ENCODE measurements around the gene ECSIT. TPM values are rescaled to one million over a fixed set of nuclear protein-coding genes. Genes with fewer than 3 reads are reported as not detected.

Gene ECSIT
- total RNA-seq, 1 experiment from 2014 or later: 56.4 TPM

GRCh38 chr19:11481534-11482383, 47.2 kb downstream of the ECSIT start (continued):
- 0 out of 2 replicates have a peak, but pooled peaks have one; percentile 54 for TF ChIP-seq ARID4B (CRISPR knock-in tag; IDR thresholded peaks at IDR 0.05; ENCODE audit: borderline replicate concordance)
- TF ChIP-seq ZNF317 (CRISPR knock-in tag; IDR thresholded peaks at IDR 0.05; ENCODE audit: borderline replicate concordance, low read depth): peak; percentile 43; the same call in 1 of the 2 replicates
- peak; percentile 87 for TF ChIP-seq FOXP1 (CRISPR knock-in tag; IDR thresholded peaks at IDR 0.05; ENCODE audit: borderline replicate concordance)
- no peak for TF ChIP-seq RELA (CRISPR knock-in tag; IDR thresholded peaks at IDR 0.05; ENCODE audit: borderline replicate concordance)
- TF ChIP-seq SOX15 (CRISPR knock-in tag; IDR thresholded peaks at IDR 0.05): no peak
- TF ChIP-seq AFF4 (CRISPR knock-in tag; IDR thresholded peaks at IDR 0.05; ENCODE audit: borderline replicate concordance): no peak
- no peak for TF ChIP-seq ELF4 (CRISPR knock-in tag; IDR thresholded peaks at IDR 0.05; ENCODE audit: low read depth)
- TF ChIP-seq, protein P1, sequence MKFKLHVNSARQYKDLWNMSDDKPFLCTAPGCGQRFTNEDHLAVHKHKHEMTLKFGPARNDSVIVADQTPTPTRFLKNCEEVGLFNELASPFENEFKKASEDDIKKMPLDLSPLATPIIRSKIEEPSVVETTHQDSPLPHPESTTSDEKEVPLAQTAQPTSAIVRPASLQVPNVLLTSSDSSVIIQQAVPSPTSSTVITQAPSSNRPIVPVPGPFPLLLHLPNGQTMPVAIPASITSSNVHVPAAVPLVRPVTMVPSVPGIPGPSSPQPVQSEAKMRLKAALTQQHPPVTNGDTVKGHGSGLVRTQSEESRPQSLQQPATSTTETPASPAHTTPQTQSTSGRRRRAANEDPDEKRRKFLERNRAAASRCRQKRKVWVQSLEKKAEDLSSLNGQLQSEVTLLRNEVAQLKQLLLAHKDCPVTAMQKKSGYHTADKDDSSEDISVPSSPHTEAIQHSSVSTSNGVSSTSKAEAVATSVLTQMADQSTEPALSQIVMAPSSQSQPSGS (CRISPR knock-in tag; IDR thresholded peaks at IDR 0.05; ENCODE audit: borderline replicate concordance, low read depth): no peak
- TF ChIP-seq GABPB1 (CRISPR knock-in tag; IDR thresholded peaks at IDR 0.05): no peak
- TF ChIP-seq ERG (CRISPR knock-in tag; IDR thresholded peaks at IDR 0.05): no peak
- TF ChIP-seq, protein P2, sequence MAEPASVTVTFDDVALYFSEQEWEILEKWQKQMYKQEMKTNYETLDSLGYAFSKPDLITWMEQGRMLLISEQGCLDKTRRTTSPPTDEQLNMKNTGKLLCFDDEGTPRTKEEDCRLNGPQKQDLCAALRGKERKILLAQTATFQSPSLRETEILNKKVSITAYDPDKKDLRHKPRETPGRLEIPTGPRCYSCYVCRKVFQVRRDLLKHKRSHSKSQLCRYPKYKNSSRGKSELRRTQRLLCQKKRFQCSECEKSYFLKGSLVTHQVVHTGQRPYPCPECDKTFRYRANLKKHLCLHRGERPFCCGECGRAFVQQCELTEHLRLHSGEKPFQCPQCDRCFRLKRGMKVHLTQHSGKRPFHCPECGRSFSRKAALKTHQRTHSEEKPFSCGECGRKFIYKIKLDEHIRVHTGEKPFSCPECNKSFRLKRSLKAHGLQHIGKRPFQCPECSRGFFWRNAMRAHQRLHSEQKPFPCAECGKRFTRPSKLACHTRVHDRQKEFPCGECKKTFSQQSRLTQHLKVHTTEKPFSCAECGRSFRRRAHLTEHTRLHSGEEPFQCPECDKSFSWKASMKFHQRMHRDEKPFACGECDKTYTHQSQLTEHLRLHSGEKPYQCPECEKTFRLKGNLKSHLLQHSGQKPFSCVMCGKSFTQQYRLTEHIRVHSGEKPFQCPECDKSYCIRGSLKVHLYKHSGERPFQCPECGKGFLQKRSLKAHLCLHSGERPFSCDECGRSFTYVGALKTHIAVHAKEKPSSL (CRISPR knock-in tag; conservative IDR thresholded peaks at IDR 0.05): no peak
- no peak for TF ChIP-seq CTCF (IDR thresholded peaks at IDR 0.05)
- TF ChIP-seq, protein P3, sequence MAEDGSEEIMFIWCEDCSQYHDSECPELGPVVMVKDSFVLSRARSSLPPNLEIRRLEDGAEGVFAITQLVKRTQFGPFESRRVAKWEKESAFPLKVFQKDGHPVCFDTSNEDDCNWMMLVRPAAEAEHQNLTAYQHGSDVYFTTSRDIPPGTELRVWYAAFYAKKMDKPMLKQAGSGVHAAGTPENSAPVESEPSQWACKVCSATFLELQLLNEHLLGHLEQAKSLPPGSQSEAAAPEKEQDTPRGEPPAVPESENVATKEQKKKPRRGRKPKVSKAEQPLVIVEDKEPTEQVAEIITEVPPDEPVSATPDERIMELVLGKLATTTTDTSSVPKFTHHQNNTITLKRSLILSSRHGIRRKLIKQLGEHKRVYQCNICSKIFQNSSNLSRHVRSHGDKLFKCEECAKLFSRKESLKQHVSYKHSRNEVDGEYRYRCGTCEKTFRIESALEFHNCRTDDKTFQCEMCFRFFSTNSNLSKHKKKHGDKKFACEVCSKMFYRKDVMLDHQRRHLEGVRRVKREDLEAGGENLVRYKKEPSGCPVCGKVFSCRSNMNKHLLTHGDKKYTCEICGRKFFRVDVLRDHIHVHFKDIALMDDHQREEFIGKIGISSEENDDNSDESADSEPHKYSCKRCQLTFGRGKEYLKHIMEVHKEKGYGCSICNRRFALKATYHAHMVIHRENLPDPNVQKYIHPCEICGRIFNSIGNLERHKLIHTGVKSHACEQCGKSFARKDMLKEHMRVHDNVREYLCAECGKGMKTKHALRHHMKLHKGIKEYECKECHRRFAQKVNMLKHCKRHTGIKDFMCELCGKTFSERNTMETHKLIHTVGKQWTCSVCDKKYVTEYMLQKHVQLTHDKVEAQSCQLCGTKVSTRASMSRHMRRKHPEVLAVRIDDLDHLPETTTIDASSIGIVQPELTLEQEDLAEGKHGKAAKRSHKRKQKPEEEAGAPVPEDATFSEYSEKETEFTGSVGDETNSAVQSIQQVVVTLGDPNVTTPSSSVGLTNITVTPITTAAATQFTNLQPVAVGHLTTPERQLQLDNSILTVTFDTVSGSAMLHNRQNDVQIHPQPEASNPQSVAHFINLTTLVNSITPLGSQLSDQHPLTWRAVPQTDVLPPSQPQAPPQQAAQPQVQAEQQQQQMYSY (CRISPR knock-in tag; IDR thresholded peaks at IDR 0.05): 0 out of 2 replicates have a peak, but pooled peaks have one; percentile 21
- TF ChIP-seq JUN (CRISPR knock-in tag; IDR thresholded peaks at IDR 0.05): peak; percentile 81; the same call in 1 of the 2 replicates
- TF ChIP-seq GTF2I (CRISPR knock-in tag; conservative IDR thresholded peaks at IDR 0.05): no peak
- no peak for TF ChIP-seq CDX4 (CRISPR knock-in tag; IDR thresholded peaks at IDR 0.05; ENCODE audit: borderline replicate concordance)
- no peak for TF ChIP-seq ATF1 (CRISPR knock-in tag; IDR thresholded peaks at IDR 0.05)
